Prostate gland (tissue), 2 donors: ENCODE measurements around the gene FADS1. TPM values are rescaled to one million over a fixed set of nuclear protein-coding genes. Genes with fewer than 3 reads are reported as not detected.

Experiments used
- DNase-seq: peaks from one replicate; pipeline ENCODE4 v3.0.0-alpha.2; 2019; ENCODE audit warnings: low spot score
- H3K27ac ChIP-seq, 2 donors: fragments of 200-600 bp; sonication (generic); 2 replicates each; pipeline ENCODE4 v1.5.1; 2017 to 2019
- H3K27me3 ChIP-seq: fragments of 200-600 bp; sonication (generic); replicated peaks from 2 replicates; pipeline ENCODE4 v1.5.1; 2019; ENCODE audit not compliant: insufficient read depth
- H3K36me3 ChIP-seq, 2 donors: fragments of 200-600 bp; sonication (generic); 1 replicate in 1 of 2; 2 replicates in 1 of 2; pipeline versions ENCODE4 v1.5.1 to v1.8.1; 2017 to 2019
- H3K4me1 ChIP-seq: fragments of 200-600 bp; sonication (generic); replicated peaks from 2 replicates; pipeline ENCODE4 v1.5.1; 2019
- H3K4me3 ChIP-seq, 2 donors: fragments of 200-600 bp; sonication (generic); 2 replicates each; pipeline ENCODE4 v1.5.1; 2017 to 2019
- H3K9me3 ChIP-seq: fragments of 200-600 bp; sonication (generic); 2 replicates; pipeline ENCODE4 v1.5.1; 2017
- CTCF ChIP-seq, 4 experiments: fragments of 200-600 bp in 2 of 4; fragments of 450-650 bp in 2 of 4; sonication (generic) in 2 of 4; IDR thresholded peaks; 1 replicate in 3 of 4; 2 replicates in 1 of 4; pipeline ENCODE4 v1.5.1; 2016 to 2019; ENCODE audit warnings: antibody characterized with exemption in 4 of 4, mild to moderate bottlenecking in 2 of 4, moderate library complexity in 2 of 4
- POLR2A ChIP-seq: fragments of 450-650 bp; IDR thresholded peaks from one replicate; pipeline ENCODE4 v1.6.1; 2016; ENCODE audit warnings: antibody characterized with exemption, mild to moderate bottlenecking
- POLR2AphosphoS5 ChIP-seq: sonication (generic); formaldehyde crosslinking; IDR thresholded peaks from one replicate; pipeline ENCODE4 v1.6.1; 2017; ENCODE audit warnings: antibody characterized with exemption
- WGBS: methylation state at CpG from one replicate; pipeline ENCODE4 v1.1.5; 2018; 5-methylcytosine and 5-hydroxymethylcytosine counted together
- intact Hi-C: fragments of 100-400 bp; cut with DNase I; formaldehyde crosslinking; loops from one replicate; pipeline ENCODE4 v1.14.2; 2022
- total RNA-seq, 2 donors: library from RNA; depleted of rRNA; stranded (reverse); fragments of >200 nt; gene quantifications; one replicate each; pipeline ENCODE4 v1.1.0, GENCODE V29; 2016

FADS1 gene
- total RNA-seq, 2 donors from 2014 or later, result 15.0 to 38.7 TPM

GRCh38 chr11:61846362-61847020 is 29.7 kb upstream of the FADS1 start:
- H3K4me1 ChIP-seq, result no peaks in the 10 kb centered on the region
- 85% methylated on average over 10 of the region's 10 CpGs for WGBS

GRCh38 chr11:61844909-61845565 is 28.2 kb upstream of the FADS1 start:
- Histone ChIP-seq H3K9me3 (no peaks in the 10 kb centered on the region), H3K36me3 (peaks cover 0 to 9% of the 10 kb centered on the region in 2 donors), H3K4me3 (no peak overlapping the region), H3K27me3 (no peaks in the 10 kb centered on the region), H3K4me1 (no peaks in the 10 kb centered on the region), H3K27ac (no peak overlapping the region)
- no peak for DNase-seq
- intact Hi-C loops, result no loop called here
- no peak for TF ChIP-seq CTCF (IDR thresholded peaks at IDR 0.05)
- no peak for TF ChIP-seq POLR2AphosphoS5
- 80% methylated on average over 16 of the region's 16 CpGs for WGBS

More at GRCh38 chr11:61846362-61847020, 29.7 kb upstream of the FADS1 start:
- TF ChIP-seq POLR2A (no peak), CTCF (IDR thresholded peaks at IDR 0.05) (no peak), POLR2AphosphoS5 (no peak)
- H3K27ac ChIP-seq, result no peak overlapping the region
- intact Hi-C loops, result no loop called here
- H3K36me3 ChIP-seq, result peaks cover 0 to 9% of the 10 kb centered on the region in 2 donors
- DNase-seq, result no peak
- H3K4me3 ChIP-seq, result no peak overlapping the region
- no peaks in the 10 kb centered on the region for H3K27me3 ChIP-seq
- H3K9me3 ChIP-seq, result no peaks in the 10 kb centered on the region

GRCh38 chr11:61842528-61842820 is 25.7 kb upstream of the FADS1 start:
- no peak overlapping the region for H3K4me3 ChIP-seq
- no peaks in the 10 kb centered on the region for H3K9me3 ChIP-seq
- H3K27ac ChIP-seq, result no peak overlapping the region
- no peaks in the 10 kb centered on the region for H3K4me1 ChIP-seq
- H3K36me3 ChIP-seq, result peaks cover 0 to 2% of the 10 kb centered on the region in 2 donors
- DNase-seq, result no peak
- no peak for TF ChIP-seq POLR2AphosphoS5
- TF ChIP-seq CTCF (IDR thresholded peaks at IDR 0.05), result no peak
- TF ChIP-seq POLR2A, result no peak
- WGBS, result 96% methylated on average over 7 of the region's 7 CpGs
- intact Hi-C loops, result no loop called here
- H3K27me3 ChIP-seq, result no peaks in the 10 kb centered on the region

DNA sequence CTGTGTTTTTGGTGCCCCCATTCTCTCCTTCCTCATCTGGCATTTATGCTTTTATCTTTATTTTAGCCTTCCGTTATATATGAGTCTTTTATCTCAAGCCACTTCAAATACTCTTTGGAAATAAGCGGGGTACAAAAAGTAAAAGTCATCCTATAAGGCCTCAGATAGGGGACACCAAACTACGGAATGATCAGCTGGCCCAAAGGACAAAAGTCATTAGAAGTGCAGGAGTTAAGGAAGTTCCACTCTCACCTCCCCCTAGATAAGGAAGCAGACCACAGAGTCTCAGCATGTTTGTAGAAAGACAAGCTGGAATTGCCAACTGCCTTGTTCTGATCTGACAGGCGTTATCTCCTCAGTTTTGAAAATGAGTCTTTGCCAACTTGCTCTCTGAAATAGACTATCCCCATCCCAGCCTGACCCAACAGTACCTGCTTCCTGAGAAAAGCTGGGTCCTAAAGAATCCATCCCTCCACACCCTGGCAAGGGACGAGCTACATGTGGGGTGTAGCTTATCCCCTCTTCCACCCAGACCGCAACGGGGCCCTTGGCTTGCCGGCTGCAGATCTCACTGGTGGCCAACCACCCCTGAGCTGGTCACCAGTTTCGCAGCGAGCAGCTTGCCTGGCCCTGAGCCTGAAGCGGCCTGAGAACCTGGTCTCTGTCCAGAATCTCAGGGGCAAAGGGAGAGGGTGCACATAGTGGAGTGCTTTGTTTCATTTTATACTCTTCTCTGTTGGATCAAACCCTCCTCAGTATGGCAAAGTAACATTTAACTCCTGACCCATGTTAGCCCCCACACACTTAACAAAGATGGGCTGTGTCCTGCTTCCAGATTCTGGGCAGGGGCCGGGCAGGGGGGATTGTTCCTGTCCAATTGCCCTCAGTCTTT is 25.1 kb upstream of the FADS1 start:
- H3K27ac ChIP-seq, result no peak overlapping the region
- 88% methylated on average over 12 of the region's 12 CpGs for WGBS
- H3K27me3 ChIP-seq, result no peaks in the 10 kb centered on the region
- H3K4me3 ChIP-seq, result no peak overlapping the region
- peaks cover 0 to 2% of the 10 kb centered on the region in 2 donors for H3K36me3 ChIP-seq
- no peaks in the 10 kb centered on the region for H3K4me1 ChIP-seq
- no peak for DNase-seq
- intact Hi-C loops, result no loop called here
- no peaks in the 10 kb centered on the region for H3K9me3 ChIP-seq
- TF ChIP-seq POLR2AphosphoS5, result no peak
- no peak for TF ChIP-seq POLR2A

DNA sequence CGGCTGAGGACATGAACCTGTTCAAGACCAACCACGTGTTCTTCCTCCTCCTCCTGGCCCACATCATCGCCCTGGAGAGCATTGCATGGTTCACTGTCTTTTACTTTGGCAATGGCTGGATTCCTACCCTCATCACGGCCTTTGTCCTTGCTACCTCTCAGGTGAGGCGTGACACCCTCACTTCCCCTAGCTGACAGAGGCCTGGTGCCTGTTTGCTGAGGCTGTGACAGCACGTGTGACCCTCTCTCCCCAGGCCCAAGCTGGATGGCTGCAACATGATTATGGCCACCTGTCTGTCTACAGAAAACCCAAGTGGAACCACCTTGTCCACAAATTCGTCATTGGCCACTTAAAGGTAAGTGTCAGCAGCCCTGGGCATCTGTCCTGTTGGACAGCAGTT is 23.6 kb upstream of the FADS1 start:
- no peak for TF ChIP-seq CTCF (IDR thresholded peaks at IDR 0.05)
- TF ChIP-seq POLR2A, result no peak
- TF ChIP-seq POLR2AphosphoS5, result no peak
- 85% methylated on average over 7 of the region's 7 CpGs for WGBS
- Histone ChIP-seq H3K4me3 (no peak overlapping the region), H3K27ac (no peak overlapping the region), H3K36me3 (peaks cover 0 to 2% of the 10 kb centered on the region in 2 donors), H3K27me3 (no peaks in the 10 kb centered on the region), H3K4me1 (no peaks in the 10 kb centered on the region), H3K9me3 (no peaks in the 10 kb centered on the region)
- DNase-seq, result no peak
- intact Hi-C loops, result no loop called here
